Left lung (tissue), 10 donors: ENCODE measurements around the gene OCA2. TPM values are rescaled to one million over a fixed set of nuclear protein-coding genes. Genes with fewer than 3 reads are reported as not detected.

Experiments used
- ATAC-seq: fragments of 200-7000 bp; cut with Tn5 transposase; one replicate; pipeline ENCODE4 v1.9.1; 2020; ENCODE audit warnings: moderate library complexity
- DNase-seq, 4 donors: peaks; one replicate each; pipeline ENCODE4 v3.0.0-alpha.2; 2013 to 2020
- H3K27ac ChIP-seq, 2 donors: fragments of 200-600 bp; sonication (generic) in 1 of 2; one replicate each; pipeline versions ENCODE4 v1.5.0 to v1.8.0; 2020 to 2021
- H3K27me3 ChIP-seq, 2 donors: fragments of 200-600 bp; sonication (generic) in 1 of 2; one replicate each; pipeline versions ENCODE4 v1.5.0 to v1.8.0; 2020 to 2021
- H3K36me3 ChIP-seq, 2 donors: fragments of 200-600 bp; sonication (generic) in 1 of 2; one replicate each; pipeline versions ENCODE4 v1.5.0 to v1.8.0; 2020 to 2021
- H3K4me1 ChIP-seq, 2 donors: fragments of 200-600 bp; one replicate each; pipeline ENCODE4 v1.8.0; 2021
- H3K4me3 ChIP-seq, 2 donors: fragments of 200-600 bp; sonication (generic) in 1 of 2; one replicate each; pipeline versions ENCODE4 v1.5.0 to v1.8.0; 2020 to 2021; ENCODE audit warnings: mild to moderate bottlenecking in 1 of 2
- H3K9me3 ChIP-seq, 2 donors: fragments of 200-600 bp; sonication (generic) in 1 of 2; one replicate each; pipeline versions ENCODE4 v1.5.0 to v1.8.0; 2020 to 2021
- CTCF ChIP-seq, 2 donors: fragments of 200-600 bp; sonication (generic) in 1 of 2; IDR thresholded peaks; one replicate each; pipeline versions ENCODE4 v1.5.0 to v1.8.0; 2021; ENCODE audit warnings: antibody characterized with exemption in 2 of 2
- intact Hi-C, 2 donors: fragments of 100-400 bp; cut with DNase I; formaldehyde crosslinking; loops; one replicate each; pipeline versions ENCODE4 v1.11.2 to v1.14.2; 2022
- polyA plus RNA-seq, 6 donors: library from polyadenylated mRNA; unstranded; fragments of 120-200 nt; gene quantifications; one replicate each; pipeline ENCODE4 v1.2.1, GENCODE V29; 2013; ENCODE audit not compliant: insufficient read length in 6 of 6
- total RNA-seq, 2 donors: library from RNA; stranded (reverse); fragmentation: NEBNext Ultra II Directional; extraction: Animal tissue kit (Norgen Biotek cat#: 25700); gene quantifications; one replicate each; pipeline ENCODE4 v1.2.1, GENCODE V29; 2021
- donor health status: DM: no; HTN: yes; CAD: no.
- donor health status: DM: no; HTN: no; CAD: no.

Gene OCA2
- total and polyA plus RNA-seq, 8 donors: 0.81 to 21.7 (median 13.2) TPM

GRCh38 chr15:27744641-27745040, 354.5 kb downstream of the OCA2 start:
- no peak for TF ChIP-seq CTCF (IDR thresholded peaks at IDR 0.05)
- Histone ChIP-seq H3K36me3 (no peaks in the 10 kb centered on the region), H3K4me1 (no peaks in the 10 kb centered on the region), H3K27me3 (no peaks in the 10 kb centered on the region), H3K27ac (no peak overlapping the region), H3K4me3 (no peak overlapping the region), H3K9me3 (peaks cover 0 to 9% of the 10 kb centered on the region in 2 donors)
- intact Hi-C loops: no loop called here
- ATAC-seq: no peak
- DNase-seq: no peak

GRCh38 chr15:27743638-27744037, 355.5 kb downstream of the OCA2 start:
- no peak for TF ChIP-seq CTCF (IDR thresholded peaks at IDR 0.05)
- no peak overlapping the region for H3K27ac ChIP-seq
- H3K4me3 ChIP-seq: no peak overlapping the region
- no peaks in the 10 kb centered on the region for H3K4me1 ChIP-seq
- DNase-seq (no peak), ATAC-seq (no peak)
- H3K9me3 ChIP-seq: peaks cover 0 to 9% of the 10 kb centered on the region in 2 donors
- H3K27me3 ChIP-seq: no peaks in the 10 kb centered on the region
- intact Hi-C loops: no loop called here
- no peaks in the 10 kb centered on the region for H3K36me3 ChIP-seq

- ATAC-seq: no peak
- intact Hi-C loops: no loop called here
- H3K36me3 ChIP-seq: no peaks in the 10 kb centered on the region
These were observed 356.2 kb downstream of the OCA2 start for GRCh38 chr15:27742751-27743477.

GRCh38 chr15:27741226-27741860, 357.8 kb downstream of the OCA2 start:
- no peaks in the 10 kb centered on the region for H3K4me1 ChIP-seq
- peaks cover 0 to 23% of the 10 kb centered on the region in 2 donors for H3K9me3 ChIP-seq
- no peaks in the 10 kb centered on the region for H3K36me3 ChIP-seq
- H3K4me3 ChIP-seq: no peak overlapping the region
- no peak overlapping the region for H3K27ac ChIP-seq
- DNase-seq (no peak), ATAC-seq (no peak)
- no peak for TF ChIP-seq CTCF (IDR thresholded peaks at IDR 0.05)
- H3K27me3 ChIP-seq: no peaks in the 10 kb centered on the region
- intact Hi-C loops: no loop called here

More at GRCh38 chr15:27742751-27743477, 356.2 kb downstream of the OCA2 start:
- Histone ChIP-seq H3K4me3 (no peak overlapping the region), H3K27me3 (no peaks in the 10 kb centered on the region), H3K9me3 (peaks cover 0 to 12% of the 10 kb centered on the region in 2 donors), H3K27ac (no peak overlapping the region), H3K4me1 (no peaks in the 10 kb centered on the region)
- no peak for DNase-seq
- no peak for TF ChIP-seq CTCF (IDR thresholded peaks at IDR 0.05)

GRCh38 chr15:27734785-27735495, 364.2 kb downstream of the OCA2 start:
- no peak for ATAC-seq
- intact Hi-C loops: no loop called here
- no peaks in the 10 kb centered on the region for H3K36me3 ChIP-seq
- H3K27me3 ChIP-seq: no peaks in the 10 kb centered on the region
- DNase-seq: no peak
- no peak for TF ChIP-seq CTCF (IDR thresholded peaks at IDR 0.05)
- no peaks in the 10 kb centered on the region for H3K4me1 ChIP-seq
- H3K4me3 ChIP-seq: no peak overlapping the region
- H3K27ac ChIP-seq: no peak overlapping the region
- peaks cover 0 to 38% of the 10 kb centered on the region in 2 donors for H3K9me3 ChIP-seq
